Stimulated activated CD8-positive, alpha-beta memory T cell treated with anti-CD3 and anti-CD28 coated beads, Interleukin-15, amount 100 ng/mL, for 1 hour (primary cell): ENCODE data around the gene ZFP69B.
"Not testable (repeated sequence)": the region's sequence is repeated elsewhere in the genome, so short reads cannot be mapped to it uniquely, and the experiment has no call there.

Source experiments
- DNase-seq: peaks from one replicate; pipeline ENCODE4 v3.0.0-alpha.2; 2020; ENCODE audit warnings: low read depth

The ZFP69B gene

DNA sequence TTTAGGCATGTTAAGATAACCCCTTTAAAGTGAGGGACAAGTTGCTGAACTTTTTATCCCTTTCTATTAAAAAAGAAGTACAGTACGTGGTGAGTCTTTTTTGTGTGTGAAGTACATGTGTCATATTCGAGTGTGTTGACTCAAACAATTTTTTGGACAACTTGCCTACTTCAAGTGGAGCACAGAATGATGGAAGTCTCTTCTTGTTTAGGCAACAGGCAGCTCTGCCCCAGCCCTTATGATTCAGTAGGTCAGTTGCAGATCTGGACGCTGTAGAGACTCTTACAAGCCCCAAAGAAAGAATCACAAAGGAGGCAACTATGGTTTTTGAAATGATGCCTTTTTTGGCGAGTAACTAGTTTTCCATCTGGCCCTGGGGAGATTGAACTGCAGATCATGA, 14.4 kb upstream of the ZFP69B start:
- DNase-seq: no peak

DNA sequence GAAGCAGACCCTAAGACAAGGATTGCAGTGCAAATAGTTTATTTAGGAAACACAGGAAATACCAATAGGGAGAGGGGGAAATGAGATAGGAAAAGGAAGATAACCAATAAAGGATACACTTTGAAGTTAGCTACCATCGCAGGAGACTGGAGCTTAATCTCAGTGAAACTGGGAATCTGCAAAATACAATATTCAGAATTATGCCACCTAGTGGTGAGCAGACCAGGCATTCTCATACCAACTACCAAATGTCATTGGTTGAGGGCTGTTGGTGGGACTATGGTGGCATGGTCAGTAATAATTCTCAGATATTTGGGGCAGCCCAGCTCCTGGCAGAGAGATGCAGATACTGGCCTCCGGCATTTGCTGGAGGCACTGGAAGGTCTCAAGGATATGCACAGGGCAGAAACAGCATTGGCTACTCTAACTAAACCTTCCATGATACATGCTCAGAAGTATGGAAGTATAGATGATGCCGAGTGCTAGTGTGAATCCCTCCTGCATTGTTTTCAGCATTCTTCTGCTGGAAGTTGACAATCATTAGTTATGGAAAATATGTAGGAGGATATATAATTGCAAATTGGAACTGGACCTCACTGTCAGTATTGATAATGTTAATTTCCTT, 11.8 kb upstream of the ZFP69B start:
- no peak for DNase-seq

DNA sequence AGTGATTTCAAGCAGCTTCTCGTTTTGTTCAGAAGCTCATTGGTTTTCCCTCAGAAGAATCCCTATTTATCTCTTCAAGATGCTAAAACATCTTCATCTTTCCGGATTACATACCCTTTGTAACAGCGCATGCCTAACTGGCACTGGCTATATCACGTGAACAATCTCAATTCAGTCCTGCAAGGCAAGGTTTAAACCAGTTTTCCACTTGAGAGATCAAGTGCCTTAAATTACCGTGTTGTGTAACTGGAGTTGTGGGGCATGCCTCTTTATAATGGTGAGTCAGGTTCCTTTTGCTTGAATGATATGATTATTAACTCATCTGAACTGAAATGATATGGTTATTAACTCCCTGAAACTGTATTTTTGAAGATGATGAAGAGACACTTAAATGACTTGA, 11.0 kb upstream of the ZFP69B start:
- DNase-seq: no peak

- DNase-seq: peak; percentile 59
Observed at GRCh38 chr1:40450495-40451237, 390 bp downstream of the ZFP69B start.

DNA sequence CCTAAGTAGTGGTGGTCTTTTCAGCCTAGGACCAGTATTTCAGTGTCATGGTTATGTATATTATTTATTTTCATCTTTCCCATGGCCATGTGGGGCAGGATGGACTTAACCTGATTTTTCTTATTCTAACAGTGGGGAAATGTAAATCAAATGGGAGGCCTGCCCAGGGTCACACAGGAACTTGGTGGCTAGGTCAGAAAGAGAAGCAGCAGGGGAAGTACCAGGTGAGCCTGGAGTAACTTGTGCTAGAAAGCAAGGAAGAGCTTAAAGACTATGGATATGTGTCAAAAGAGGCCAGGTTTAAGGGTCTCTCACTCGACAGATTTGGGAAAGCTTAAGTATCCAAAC, 936 bp downstream of the ZFP69B start:
- DNase-seq: no peak

GRCh38 chr1:40454873-40455272, 4.6 kb downstream of the ZFP69B start:
- no peak for DNase-seq

GRCh38 chr1:40462956-40463590, 12.8 kb downstream of the ZFP69B start:
- no peak for DNase-seq

GRCh38 chr1:40469327-40469726, 19.1 kb downstream of the ZFP69B start:
- DNase-seq: no peak

- DNase-seq: no peak
Observed at GRCh38 chr1:40475268-40475667, 25.0 kb downstream of the ZFP69B start.

DNA sequence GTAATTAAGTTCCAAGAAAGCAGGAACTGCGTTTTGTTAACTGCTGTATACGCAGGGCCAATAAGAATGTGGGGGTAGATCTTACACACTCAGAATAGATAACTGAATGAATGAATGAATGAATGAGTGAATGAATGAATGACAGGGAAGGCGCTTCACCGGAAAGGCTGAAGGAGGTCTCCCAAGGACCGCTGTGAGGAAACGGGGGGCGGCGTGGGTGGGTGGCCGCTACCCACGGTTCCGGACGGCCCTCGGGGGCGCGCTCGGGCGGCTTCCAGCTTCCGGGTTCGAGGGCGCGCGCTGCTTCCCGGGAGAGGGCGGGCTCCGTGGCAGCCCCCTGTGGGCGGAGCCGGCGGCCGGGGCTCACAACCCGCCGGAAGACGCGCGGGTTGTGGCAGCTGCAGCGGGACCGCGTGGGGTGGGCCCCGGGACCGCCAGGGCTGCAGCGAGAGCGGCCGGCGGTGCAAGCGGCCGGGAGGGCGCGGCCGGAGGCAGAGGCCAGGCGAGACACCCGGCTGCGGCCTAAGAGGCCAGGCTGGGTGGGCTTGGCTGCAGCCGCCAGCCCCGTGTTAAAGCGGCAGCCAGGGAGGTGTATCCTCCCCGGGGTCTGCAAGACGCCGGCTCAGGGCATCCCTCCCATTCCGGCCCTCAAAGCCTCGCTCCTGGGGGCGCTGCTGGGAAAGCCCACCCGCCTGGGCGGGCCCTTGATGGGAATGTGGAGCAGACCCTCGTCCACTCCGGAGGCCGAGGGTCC, 26.8 kb downstream of the ZFP69B start, which contains the start of gene ZFP69:
ZFP69 (plus strand) TSS at position 367 of the 754 bp plus-strand sequence. CDS start 2,072 bp downstream, outside the sequence.
- DNase-seq: peak; percentile 37

- DNase-seq: no peak
Observed at GRCh38 chr1:40477678-40478053, 27.4 kb downstream of the ZFP69B start.

DNA sequence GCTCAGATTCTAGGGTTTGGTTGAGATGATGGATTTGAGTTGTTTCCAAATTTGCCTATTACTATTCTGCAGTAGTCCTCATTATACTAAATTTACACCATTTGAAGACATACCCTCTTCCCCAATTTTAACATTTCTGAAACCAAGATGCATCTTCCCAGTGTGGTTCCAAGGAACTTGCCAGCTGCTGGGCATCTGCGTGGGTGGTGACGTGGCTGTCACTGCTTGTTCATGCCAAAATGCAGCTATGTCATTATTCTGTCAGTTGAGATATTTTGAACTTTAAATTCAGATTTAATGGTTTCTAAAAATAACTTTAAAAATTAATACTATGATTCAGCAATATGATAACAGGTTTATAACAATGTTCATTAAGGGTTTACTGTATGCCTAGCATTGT, 28.0 kb downstream of the ZFP69B start:
- no peak for DNase-seq

DNA sequence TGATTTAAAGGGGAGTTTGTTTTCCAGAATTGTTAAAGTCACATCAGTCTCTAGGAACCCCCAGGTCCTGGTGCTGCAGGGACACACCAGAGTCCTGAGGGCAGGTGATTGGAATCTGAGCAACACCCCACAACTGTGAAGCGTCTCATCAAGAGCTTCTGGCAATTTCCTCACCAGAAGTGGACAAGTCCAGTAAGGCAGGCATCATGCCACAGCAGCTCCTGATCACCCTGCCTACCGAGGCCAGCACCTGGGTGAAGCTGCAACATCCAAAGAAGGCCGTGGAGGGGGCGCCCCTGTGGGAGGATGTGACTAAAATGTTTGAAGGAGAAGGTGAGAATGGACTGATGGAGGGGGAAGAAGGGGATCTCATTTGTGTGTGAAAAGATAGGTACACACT, 28.9 kb downstream of the ZFP69B start:
- DNase-seq: no peak

GRCh38 chr1:40495315-40495903, 45.1 kb downstream of the ZFP69B start:
- no peak for DNase-seq

DNA sequence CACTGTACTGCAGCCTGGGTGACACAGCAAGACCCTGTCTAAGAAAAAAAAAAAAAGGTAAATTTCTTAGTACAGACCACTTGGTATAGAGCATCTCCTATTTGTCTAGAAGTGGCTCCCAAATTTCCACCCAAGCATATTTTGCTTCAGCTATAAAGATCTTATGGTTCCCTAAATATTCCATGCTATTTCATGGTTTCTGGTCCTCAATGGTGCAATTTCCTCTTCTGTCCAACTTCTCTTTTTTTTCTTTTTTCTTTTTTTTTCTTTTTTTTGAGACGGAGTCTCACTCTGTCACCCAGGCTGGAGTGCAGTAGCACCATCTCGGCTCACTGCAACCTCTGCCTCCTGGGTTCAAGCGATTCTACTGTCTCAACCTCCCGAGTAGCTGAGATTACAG, 52.4 kb downstream of the ZFP69B start:
- not testable (repeated sequence) for DNase-seq

DNA sequence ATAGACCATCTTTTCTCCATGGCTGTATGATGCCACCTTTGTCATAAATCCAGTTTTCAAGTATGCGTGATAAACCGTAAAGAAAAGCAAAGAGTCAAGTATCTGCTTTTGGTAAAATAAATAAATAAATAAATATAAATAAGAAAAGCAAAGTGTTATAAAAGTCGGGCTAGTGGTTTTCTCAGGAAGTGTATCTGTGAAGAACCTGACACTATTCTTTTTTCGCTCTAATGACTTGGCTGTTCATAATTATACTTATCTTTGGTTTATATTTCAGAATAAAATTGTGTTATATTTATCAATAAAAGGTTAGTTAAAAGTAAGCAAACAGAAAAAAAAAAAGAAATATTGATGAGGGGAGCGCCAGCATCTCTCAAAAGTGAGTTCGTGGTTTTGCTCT, 57.7 kb downstream of the ZFP69B start:
- no peak for DNase-seq

- DNase-seq: peak; percentile 72
Observed at GRCh38 chr1:40508375-40509341, 58.4 kb downstream of the ZFP69B start, which contains the start of gene EXO5. Gene EXO5 (plus strand): TSS chr1:40508767. CDS start chr1:40514545, 5,778 bp downstream.
